Tibial nerve (tissue), 4 donors: ENCODE data around the gene HOXB2. TPM values are rescaled to one million over a fixed set of nuclear protein-coding genes. Genes with fewer than 3 reads are reported as not detected.

ENCODE experiments used
- DNase-seq, 2 donors: peaks; one replicate each; pipeline ENCODE4 v3.0.0-alpha.2; 2019; ENCODE audit warnings: low spot score in 2 of 2
- H3K27ac ChIP-seq, 4 donors: fragments of 200-600 bp; sonication (generic) in 3 of 4; one replicate each; pipeline ENCODE4 v1.5.1; 2017 to 2019; ENCODE audit warnings: mild to moderate bottlenecking in 1 of 4
- H3K27me3 ChIP-seq, 2 donors: fragments of 200-600 bp; sonication (generic) in 1 of 2; one replicate each; pipeline versions ENCODE4 v1.5.1 to v1.6.0; 2017 to 2019
- H3K36me3 ChIP-seq, 3 donors: fragments of 200-600 bp; sonication (generic); one replicate each; pipeline ENCODE4 v1.5.1; 2018 to 2019
- H3K4me1 ChIP-seq, 4 donors: fragments of 200-600 bp; sonication (generic) in 3 of 4; one replicate each; pipeline ENCODE4 v1.5.1; 2017 to 2019
- H3K4me3 ChIP-seq, 4 donors: fragments of 200-600 bp; sonication (generic) in 3 of 4; one replicate each; pipeline ENCODE4 v1.5.1; 2017 to 2019; ENCODE audit warnings: mild to moderate bottlenecking in 1 of 4, moderate library complexity in 1 of 4
- H3K9me3 ChIP-seq, 4 donors: fragments of 200-600 bp; sonication (generic) in 3 of 4; one replicate each; pipeline ENCODE4 v1.5.1; 2017 to 2019
- CTCF ChIP-seq, 5 experiments: fragments of 200-600 bp in 3 of 5; fragments of 450-650 bp in 2 of 5; sonication (generic) in 3 of 5; IDR thresholded peaks; one replicate each; pipeline ENCODE4 v1.5.1; 2016 to 2019; ENCODE audit warnings: antibody characterized with exemption in 5 of 5, mild to moderate bottlenecking in 3 of 5, moderate library complexity in 2 of 5
- EP300 ChIP-seq, 2 donors: sonication (generic); formaldehyde crosslinking; IDR thresholded peaks; one replicate each; pipeline ENCODE4 v1.6.1; 2017; ENCODE audit warnings: antibody characterized with exemption in 2 of 2, mild to moderate bottlenecking in 1 of 2
- POLR2A ChIP-seq, 2 donors: fragments of 450-650 bp; IDR thresholded peaks; one replicate each; pipeline ENCODE4 v1.6.1; 2017; ENCODE audit warnings: antibody characterized with exemption in 2 of 2, mild to moderate bottlenecking in 2 of 2, moderate library complexity in 2 of 2
- WGBS, 2 donors: methylation state at CpG; one replicate each; pipeline ENCODE4 v1.1.5; 2018; 5-methylcytosine and 5-hydroxymethylcytosine counted together
- total RNA-seq, 4 donors: library from RNA; depleted of rRNA; stranded (reverse); fragments of >200 nt; gene quantifications; one replicate each; pipeline ENCODE4 v1.1.0, GENCODE V29; 2016

The HOXB2 gene
- total RNA-seq, 4 donors from 2014 or later, result 6.9 to 29.3 (median 19.2) TPM

GRCh38 chr17:48578616-48579470, 33.9 kb upstream of the HOXB2 start:
- Histone ChIP-seq H3K4me3 (peak overlapping the region; percentile 20 to 58 (median 42)), H3K27ac (peak overlapping the region; percentile 16 to 85 (median 58)), H3K36me3 (no peaks in the 10 kb centered on the region), H3K27me3 (peaks cover 0 to 97% of the 10 kb centered on the region in 2 donors), H3K4me1 (peaks cover 0 to 61% (median 16%) of the 10 kb centered on the region in 4 donors), H3K9me3 (no peaks in the 10 kb centered on the region)
- DNase-seq, result no peak
- no peak for TF ChIP-seq POLR2A (IDR thresholded peaks at IDR 0.05)
- no peak for TF ChIP-seq CTCF (IDR thresholded peaks at IDR 0.05)
- TF ChIP-seq EP300 (IDR thresholded peaks at IDR 0.05), result no peak
- 17% methylated on average over 34 to 43 of the region's 43 CpGs for WGBS, 2 donors

GRCh38 chr17:48577946-48578615, 33.2 kb upstream of the HOXB2 start, which contains the start of gene HOXB4:
Gene HOXB4 (minus strand): TSS chr17:48578350. CDS start chr17:48578319, 31 bp downstream.
- 0 to 1% methylated on average over 30 to 48 of the region's 58 CpGs for WGBS, 2 donors
- Histone ChIP-seq H3K27ac (peak within 1 kb of the TSS; percentile 43 to 85 (median 81)), H3K9me3 (no peaks in the 10 kb centered on the region), H3K4me1 (peaks cover 0 to 67% (median 16%) of the 10 kb centered on the region in 4 donors), H3K27me3 (peaks cover 0 to 89% of the 10 kb centered on the region in 2 donors), H3K36me3 (no peaks in the 10 kb centered on the region), H3K4me3 (peak within 1 kb of the TSS; percentile 30 to 58 (median 44))
- TF ChIP-seq EP300 (IDR thresholded peaks at IDR 0.05) (peak in 1 of 2 donors; percentile 56), POLR2A (IDR thresholded peaks at IDR 0.05) (peak in 1 of 2 donors; percentile 32), CTCF (IDR thresholded peaks at IDR 0.05) (no peak)
- peak; percentile 37 to 67 for DNase-seq

GRCh38 chr17:48577330-48577945, 32.5 kb upstream of the HOXB2 start:
- Histone ChIP-seq H3K4me3 (peak overlapping the region; percentile 30 to 58 (median 44)), H3K27ac (peak overlapping the region; percentile 43 to 85 (median 81)), H3K9me3 (no peaks in the 10 kb centered on the region), H3K27me3 (peaks cover 0 to 88% of the 10 kb centered on the region in 2 donors), H3K36me3 (no peaks in the 10 kb centered on the region), H3K4me1 (peaks cover 0 to 67% (median 16%) of the 10 kb centered on the region in 4 donors)
- TF ChIP-seq CTCF (IDR thresholded peaks at IDR 0.05) (no peak), EP300 (IDR thresholded peaks at IDR 0.05) (no peak), POLR2A (IDR thresholded peaks at IDR 0.05) (no peak)
- DNase-seq, result no peak
- WGBS, 2 donors, result 2 to 3% methylated on average over 15 to 19 of the region's 19 CpGs

GRCh38 chr17:48576479-48577309, 31.8 kb upstream of the HOXB2 start:
- peaks cover 0 to 65% (median 16%) of the 10 kb centered on the region in 4 donors for H3K4me1 ChIP-seq
- no peaks in the 10 kb centered on the region for H3K9me3 ChIP-seq
- no peak for TF ChIP-seq CTCF (IDR thresholded peaks at IDR 0.05)
- TF ChIP-seq EP300 (IDR thresholded peaks at IDR 0.05), result peak in 1 of 2 donors; percentile 22
- no peaks in the 10 kb centered on the region for H3K36me3 ChIP-seq
- H3K27ac ChIP-seq, result peak overlapping the region; percentile 43 to 85 (median 81)
- 3 to 5% methylated on average over 30 to 39 of the region's 43 CpGs for whole genome bisulfite sequencing, 2 donors
- H3K27me3 ChIP-seq, result peaks cover 0 to 87% of the 10 kb centered on the region in 2 donors
- peak overlapping the region; percentile 30 to 58 (median 44) for H3K4me3 ChIP-seq
- no peak for DNase-seq
